ENCODE results near the gene MYO5C.

The MYO5C gene

DNA sequence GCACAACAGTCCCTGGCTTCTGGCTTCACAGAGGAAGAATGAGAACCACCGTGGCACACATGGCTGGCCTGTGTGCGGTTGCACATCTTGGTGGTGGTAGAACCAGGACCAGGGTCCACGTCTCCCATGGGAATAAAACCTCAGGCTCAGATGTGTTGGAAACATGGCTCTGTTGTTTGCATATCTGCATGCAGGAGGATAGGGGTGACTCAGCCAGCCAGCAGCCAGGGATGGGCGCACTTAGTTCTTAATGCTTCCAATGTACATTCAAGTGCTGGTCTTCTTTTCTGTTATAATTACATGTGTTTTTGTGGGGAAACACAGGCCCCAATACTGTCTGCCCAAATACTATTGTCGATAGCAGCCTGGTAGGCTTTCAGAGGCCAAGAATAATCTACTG is 147.2 kb downstream of the MYO5C start:
- no peak for DNase-seq (ENCODE audit: low read depth in 3 of 3, low spot score in 1 of 3)

GRCh38 chr15:52146776-52147175 is 148.8 kb downstream of the MYO5C start:
- DNase-seq (ENCODE audit: low read depth in 3 of 3, low spot score in 1 of 3): no peak

DNA sequence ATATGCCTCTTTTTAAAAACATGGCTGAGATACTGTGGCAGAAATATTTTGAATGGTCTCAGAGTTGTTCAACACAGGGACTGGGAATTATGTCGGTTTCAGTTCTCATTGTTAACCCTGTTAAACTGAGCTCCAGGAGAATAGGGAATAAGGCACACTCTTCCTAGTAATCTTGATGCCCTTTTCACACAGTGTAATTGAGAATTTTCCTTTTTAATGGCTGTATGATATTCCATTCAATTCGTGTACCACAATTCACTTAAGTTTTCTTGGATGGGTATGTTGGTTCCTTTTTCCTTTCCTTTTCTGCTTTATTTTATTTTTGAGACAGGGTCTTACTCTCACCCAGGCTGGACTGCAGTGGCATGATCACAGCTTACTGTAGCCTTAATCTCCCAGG is 149.3 kb downstream of the MYO5C start:
- no peak for DNase-seq (ENCODE audit: low read depth in 3 of 3, low spot score in 1 of 3)

DNA sequence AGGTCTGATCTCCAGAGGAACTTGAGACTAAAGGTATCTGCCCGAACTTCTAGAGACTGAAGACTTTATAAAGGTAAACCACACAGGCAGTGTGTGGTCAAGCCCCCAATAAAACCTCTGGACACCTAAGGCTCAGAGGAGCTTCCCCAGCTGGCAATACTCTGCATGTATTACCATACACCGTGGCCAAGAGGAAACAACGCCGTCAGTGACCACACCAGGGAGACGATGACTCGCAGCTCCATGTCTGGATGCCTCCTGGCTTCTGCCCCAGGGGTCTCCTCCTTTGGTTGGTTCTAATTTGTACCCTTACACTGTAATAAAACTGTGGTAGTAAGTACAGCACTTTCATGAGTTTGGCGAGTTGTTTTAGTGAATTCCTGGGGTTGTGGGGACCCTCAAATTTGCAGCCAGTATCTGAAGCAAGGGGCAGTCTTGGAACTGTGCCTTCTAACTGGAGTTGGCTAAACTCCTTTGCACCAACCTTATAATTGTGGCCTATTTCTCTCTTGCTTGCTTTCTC is 150.9 kb downstream of the MYO5C start:
- DNase-seq (ENCODE audit: low read depth in 3 of 3, low spot score in 1 of 3): no peak

DNA sequence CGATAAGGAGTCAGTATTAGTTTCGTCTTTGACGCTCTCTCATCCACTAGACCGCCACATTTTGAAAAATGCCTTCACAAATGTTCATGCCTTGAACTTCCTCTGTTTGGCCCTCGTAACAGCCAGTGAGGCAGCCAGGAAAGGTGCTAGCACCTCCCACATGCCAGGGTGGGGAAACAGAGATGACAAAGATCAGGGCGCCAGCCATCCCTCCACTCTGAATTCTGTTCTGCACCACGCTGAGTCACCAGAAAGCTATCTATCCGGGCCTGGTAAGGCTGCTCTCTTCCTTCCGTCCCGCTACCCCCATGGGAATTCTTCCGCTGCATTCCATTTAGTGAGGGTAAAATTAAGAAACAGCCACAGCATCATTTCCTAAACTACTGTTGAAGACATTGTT is 151.7 kb downstream of the MYO5C start:
- no peak for DNase-seq (ENCODE audit: low read depth in 3 of 3, low spot score in 1 of 3)
